ENCODE data around the gene CPEB1.

GRCh38 chr15:82566690-82567089 is 80.5 kb downstream of the CPEB1 start:
- TF ChIP-seq CTCF (IDR thresholded peaks at IDR 0.05): no peak
- no peak for TF ChIP-seq POLR2AphosphoS5 (IDR thresholded peaks at IDR 0.05)

Measured in stomach (tissue), 4 donors.